Liver (tissue), 3 donors: Measurements from ENCODE around the gene ZNF71.

Source experiments
- EGR1 ChIP-seq, 2 donors: IDR thresholded peaks; 2 replicates each; pipeline ENCODE4 v1.6.1; 2016 to 2018; ENCODE audit warnings: antibody characterized with exemption in 2 of 2, low read depth in 2 of 2
- GABPA ChIP-seq, 2 donors: IDR thresholded peaks in 1 of 2; conservative IDR thresholded peaks in 1 of 2; 2 replicates each; pipeline ENCODE4 v1.6.1; 2016; ENCODE audit warnings: antibody characterized with exemption in 2 of 2, mild to moderate bottlenecking in 1 of 2, moderate library complexity in 1 of 2
- JUND ChIP-seq, 2 donors: IDR thresholded peaks; 2 replicates each; pipeline ENCODE4 v1.6.1; 2016; ENCODE audit warnings: antibody characterized with exemption in 2 of 2
- RAD21 ChIP-seq, 2 donors: IDR thresholded peaks; 2 replicates each; pipeline ENCODE4 v1.6.1; 2016; ENCODE audit warnings: antibody characterized with exemption in 2 of 2, mild to moderate bottlenecking in 2 of 2
- RXRA ChIP-seq, 2 donors: IDR thresholded peaks; 2 replicates each; pipeline ENCODE4 v1.6.1; 2017 to 2018; ENCODE audit warnings: antibody characterized with exemption in 2 of 2, mild to moderate bottlenecking in 1 of 2
- TAF1 ChIP-seq: conservative IDR thresholded peaks from 2 replicates; pipeline ENCODE4 v1.6.1; 2016; ENCODE audit warnings: antibody characterized with exemption, mild to moderate bottlenecking
- YY1 ChIP-seq: IDR thresholded peaks from 2 replicates; pipeline ENCODE4 v1.6.1; 2016; ENCODE audit warnings: antibody characterized with exemption, mild to moderate bottlenecking
- TF ChIP-seq, protein P1 (sequence below): fragments of 150-350 bp; IDR thresholded peaks from 2 replicates; pipeline ENCODE4 v1.5.1; 2017; ENCODE audit warnings: improper control_type of control experiment, low read depth, low read length; ENCODE audit not compliant: missing input control
- TF ChIP-seq, protein P2 (sequence below): IDR thresholded peaks from 2 replicates; pipeline ENCODE4 v1.6.1; 2016; ENCODE audit warnings: antibody characterized with exemption
- TF ChIP-seq, protein P3 (sequence below): IDR thresholded peaks from 2 replicates; pipeline ENCODE4 v1.6.1; 2016; ENCODE audit warnings: antibody characterized with exemption, mild to moderate bottlenecking
- TF ChIP-seq, protein P4 (sequence below): IDR thresholded peaks from 2 replicates; pipeline ENCODE4 v1.6.1; 2016; ENCODE audit warnings: antibody characterized with exemption
- donor health status: healthy.
- donor health status: healthy.

DNA sequence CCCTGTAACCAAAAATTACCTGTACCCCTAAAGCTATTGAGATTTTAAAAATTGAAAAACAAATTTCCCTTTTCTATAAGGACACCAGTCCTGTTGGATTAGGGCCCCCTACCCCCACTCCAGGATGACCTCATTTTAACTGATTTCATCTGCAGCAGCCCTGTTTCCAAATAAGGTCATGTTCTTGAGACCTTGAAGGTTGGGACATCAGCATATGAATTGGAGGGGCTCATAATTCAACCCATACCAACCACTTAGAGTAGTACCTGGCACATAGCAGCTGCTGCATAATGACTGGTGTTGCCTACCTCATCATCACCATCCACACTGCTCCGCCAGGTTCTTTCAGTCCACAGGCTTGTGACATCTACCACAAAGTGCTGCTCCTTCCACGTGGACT, 17.6 kb downstream of the ZNF71 start:
- TF ChIP-seq, protein P1, sequence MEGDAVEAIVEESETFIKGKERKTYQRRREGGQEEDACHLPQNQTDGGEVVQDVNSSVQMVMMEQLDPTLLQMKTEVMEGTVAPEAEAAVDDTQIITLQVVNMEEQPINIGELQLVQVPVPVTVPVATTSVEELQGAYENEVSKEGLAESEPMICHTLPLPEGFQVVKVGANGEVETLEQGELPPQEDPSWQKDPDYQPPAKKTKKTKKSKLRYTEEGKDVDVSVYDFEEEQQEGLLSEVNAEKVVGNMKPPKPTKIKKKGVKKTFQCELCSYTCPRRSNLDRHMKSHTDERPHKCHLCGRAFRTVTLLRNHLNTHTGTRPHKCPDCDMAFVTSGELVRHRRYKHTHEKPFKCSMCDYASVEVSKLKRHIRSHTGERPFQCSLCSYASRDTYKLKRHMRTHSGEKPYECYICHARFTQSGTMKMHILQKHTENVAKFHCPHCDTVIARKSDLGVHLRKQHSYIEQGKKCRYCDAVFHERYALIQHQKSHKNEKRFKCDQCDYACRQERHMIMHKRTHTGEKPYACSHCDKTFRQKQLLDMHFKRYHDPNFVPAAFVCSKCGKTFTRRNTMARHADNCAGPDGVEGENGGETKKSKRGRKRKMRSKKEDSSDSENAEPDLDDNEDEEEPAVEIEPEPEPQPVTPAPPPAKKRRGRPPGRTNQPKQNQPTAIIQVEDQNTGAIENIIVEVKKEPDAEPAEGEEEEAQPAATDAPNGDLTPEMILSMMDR = no peak
- no peak for TF ChIP-seq RAD21 (IDR thresholded peaks at IDR 0.05)
- TF ChIP-seq GABPA (IDR thresholded peaks at IDR 0.05 in 1 of 2, conservative IDR thresholded peaks at IDR 0.05 in 1 of 2) = no peak
- no peak for TF ChIP-seq EGR1 (IDR thresholded peaks at IDR 0.05; ENCODE audit: low read depth in 2 of 2)
- TF ChIP-seq, protein P2, sequence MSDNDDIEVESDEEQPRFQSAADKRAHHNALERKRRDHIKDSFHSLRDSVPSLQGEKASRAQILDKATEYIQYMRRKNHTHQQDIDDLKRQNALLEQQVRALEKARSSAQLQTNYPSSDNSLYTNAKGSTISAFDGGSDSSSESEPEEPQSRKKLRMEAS = no peak
- no peak for TF ChIP-seq RXRA (IDR thresholded peaks at IDR 0.05)
- no peak for TF ChIP-seq TAF1
- TF ChIP-seq, protein P3, sequence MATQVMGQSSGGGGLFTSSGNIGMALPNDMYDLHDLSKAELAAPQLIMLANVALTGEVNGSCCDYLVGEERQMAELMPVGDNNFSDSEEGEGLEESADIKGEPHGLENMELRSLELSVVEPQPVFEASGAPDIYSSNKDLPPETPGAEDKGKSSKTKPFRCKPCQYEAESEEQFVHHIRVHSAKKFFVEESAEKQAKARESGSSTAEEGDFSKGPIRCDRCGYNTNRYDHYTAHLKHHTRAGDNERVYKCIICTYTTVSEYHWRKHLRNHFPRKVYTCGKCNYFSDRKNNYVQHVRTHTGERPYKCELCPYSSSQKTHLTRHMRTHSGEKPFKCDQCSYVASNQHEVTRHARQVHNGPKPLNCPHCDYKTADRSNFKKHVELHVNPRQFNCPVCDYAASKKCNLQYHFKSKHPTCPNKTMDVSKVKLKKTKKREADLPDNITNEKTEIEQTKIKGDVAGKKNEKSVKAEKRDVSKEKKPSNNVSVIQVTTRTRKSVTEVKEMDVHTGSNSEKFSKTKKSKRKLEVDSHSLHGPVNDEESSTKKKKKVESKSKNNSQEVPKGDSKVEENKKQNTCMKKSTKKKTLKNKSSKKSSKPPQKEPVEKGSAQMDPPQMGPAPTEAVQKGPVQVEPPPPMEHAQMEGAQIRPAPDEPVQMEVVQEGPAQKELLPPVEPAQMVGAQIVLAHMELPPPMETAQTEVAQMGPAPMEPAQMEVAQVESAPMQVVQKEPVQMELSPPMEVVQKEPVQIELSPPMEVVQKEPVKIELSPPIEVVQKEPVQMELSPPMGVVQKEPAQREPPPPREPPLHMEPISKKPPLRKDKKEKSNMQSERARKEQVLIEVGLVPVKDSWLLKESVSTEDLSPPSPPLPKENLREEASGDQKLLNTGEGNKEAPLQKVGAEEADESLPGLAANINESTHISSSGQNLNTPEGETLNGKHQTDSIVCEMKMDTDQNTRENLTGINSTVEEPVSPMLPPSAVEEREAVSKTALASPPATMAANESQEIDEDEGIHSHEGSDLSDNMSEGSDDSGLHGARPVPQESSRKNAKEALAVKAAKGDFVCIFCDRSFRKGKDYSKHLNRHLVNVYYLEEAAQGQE = no peak
- no peak for TF ChIP-seq YY1
- TF ChIP-seq, protein P4, sequence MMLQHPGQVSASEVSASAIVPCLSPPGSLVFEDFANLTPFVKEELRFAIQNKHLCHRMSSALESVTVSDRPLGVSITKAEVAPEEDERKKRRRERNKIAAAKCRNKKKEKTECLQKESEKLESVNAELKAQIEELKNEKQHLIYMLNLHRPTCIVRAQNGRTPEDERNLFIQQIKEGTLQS = no peak
- no peak for TF ChIP-seq JUND (IDR thresholded peaks at IDR 0.05)
